HG03039 (cell line): ENCODE data around the gene PTK7.

ENCODE experiments used
- ATAC-seq: cut with Tn5 transposase; IDR thresholded peaks from one replicate; pipeline ENCODE4 v1.9.1; 2021; ENCODE audit warnings: mild to moderate bottlenecking, moderate library complexity; ENCODE audit not compliant: unreplicated experiment

Gene PTK7

GRCh38 chr6:43142101-43142500 is 66.0 kb downstream of the PTK7 start:
- ATAC-seq: no peak

DNA sequence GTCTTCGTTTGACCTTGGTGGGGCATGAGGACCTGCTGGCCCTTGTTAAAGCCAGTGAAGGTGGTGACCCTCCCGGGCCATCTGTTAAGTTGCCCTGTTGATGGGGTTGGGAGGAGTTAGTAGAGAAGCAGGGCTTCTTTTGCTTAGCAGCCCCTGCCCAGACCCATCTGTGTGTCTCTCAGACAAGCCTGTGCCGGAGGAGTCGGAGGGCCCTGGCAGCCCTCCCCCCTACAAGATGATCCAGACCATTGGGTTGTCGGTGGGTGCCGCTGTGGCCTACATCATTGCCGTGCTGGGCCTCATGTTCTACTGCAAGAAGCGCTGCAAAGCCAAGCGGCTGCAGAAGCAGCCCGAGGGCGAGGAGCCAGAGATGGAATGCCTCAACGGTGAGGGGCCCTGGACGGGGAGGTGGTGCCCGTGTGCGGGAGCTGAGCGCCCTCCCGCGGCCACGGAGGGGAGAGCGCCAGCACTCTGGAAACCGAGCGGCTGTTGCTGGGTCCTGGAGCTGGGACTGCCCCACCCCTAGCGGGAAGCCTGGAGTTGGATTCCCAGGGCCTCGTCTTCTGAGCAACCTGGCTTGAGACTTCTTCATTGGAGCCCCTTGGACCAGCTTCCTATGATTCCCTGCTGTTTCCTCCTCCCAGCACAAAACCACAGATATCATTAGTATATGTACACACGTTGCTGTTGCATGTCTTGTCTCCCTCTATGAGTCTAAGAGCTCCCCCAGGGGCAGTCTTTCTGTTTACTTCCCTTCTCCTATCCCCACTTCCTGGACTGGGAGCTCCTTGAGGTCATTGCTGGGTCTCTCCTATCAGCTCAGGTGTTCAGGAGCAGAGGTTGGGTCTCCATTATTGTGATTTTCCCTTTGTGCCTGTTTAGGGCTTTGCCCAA is 67.4 kb downstream of the PTK7 start:
- ATAC-seq: no peak

GRCh38 chr6:43144879-43145278 is 68.8 kb downstream of the PTK7 start:
- no peak for ATAC-seq

GRCh38 chr6:43146261-43146660 is 70.1 kb downstream of the PTK7 start:
- no peak for ATAC-seq

GRCh38 chr6:43146709-43147688 is 70.9 kb downstream of the PTK7 start:
- no peak for ATAC-seq

DNA sequence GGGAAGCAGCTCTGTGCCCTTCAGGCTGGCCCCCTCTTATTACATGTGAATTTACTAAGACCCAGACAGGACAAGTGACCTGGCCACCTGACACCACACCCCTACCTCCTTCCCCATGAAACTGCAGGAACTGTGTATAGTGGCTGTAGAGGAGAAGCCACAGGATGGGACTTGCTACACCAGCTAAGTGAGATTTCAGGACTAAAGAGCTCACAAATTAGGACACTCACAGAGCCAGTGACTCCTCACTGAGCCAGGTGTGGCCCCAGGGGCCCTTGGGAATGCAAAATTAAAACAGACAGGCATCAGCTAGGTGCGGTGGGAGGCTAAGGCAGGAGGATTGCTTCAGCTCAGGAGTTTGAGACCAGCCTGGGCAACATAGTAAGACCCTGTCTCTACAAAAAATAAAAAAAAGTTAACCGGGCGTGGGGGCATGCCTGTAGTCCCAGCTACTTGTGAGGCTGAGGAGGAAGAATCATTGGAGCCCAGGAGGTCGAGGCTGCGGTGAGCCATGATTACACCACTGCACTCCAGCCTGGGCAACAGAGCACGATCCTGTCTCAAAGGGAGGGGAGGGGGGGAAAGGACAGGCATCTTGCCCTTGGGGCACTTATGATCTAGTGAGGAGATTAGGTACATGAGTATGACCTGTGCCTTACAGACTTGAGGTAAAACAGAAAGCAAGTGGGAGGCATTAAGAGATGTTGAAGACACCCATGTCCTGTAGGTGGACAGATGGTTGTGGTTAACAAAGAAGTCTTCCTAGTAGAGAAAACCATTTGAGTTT is 71.8 kb downstream of the PTK7 start:
- no peak for ATAC-seq

- ATAC-seq: no peak
These were observed 73.2 kb downstream of the PTK7 start for GRCh38 chr6:43149265-43149664.

DNA sequence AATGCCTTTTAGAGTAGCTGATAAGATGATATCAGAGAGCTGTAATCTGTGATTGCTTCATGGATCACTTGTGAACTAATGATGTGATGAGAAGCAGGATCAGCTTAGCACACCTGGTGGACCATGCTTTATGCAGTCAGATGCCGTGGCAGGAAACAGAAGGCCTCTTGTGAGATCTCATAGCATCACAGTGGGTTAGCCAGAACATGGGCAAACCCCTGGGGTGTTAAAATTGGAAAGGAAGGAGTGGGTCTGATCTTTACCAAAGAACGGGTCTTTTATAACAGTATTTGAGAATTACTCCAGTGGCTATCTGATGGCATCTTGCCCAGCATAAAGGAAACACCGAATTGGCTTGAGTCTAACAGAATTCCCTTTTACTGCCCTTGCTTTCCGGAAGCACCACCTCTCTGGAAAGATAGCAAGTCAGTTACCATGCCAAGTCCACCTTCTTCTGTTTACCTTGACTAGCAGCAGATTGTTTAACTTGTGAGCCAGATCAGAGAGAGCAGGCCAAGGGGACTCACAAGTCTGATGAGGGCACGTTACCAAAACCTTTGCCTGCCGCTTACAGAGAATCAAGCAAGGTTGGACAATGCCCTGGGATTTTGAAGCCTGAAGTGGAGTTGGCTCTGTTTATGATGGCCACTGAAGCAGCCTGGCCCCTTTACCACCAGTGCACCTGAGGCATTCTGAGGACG is 74.1 kb downstream of the PTK7 start:
- ATAC-seq: no peak

DNA sequence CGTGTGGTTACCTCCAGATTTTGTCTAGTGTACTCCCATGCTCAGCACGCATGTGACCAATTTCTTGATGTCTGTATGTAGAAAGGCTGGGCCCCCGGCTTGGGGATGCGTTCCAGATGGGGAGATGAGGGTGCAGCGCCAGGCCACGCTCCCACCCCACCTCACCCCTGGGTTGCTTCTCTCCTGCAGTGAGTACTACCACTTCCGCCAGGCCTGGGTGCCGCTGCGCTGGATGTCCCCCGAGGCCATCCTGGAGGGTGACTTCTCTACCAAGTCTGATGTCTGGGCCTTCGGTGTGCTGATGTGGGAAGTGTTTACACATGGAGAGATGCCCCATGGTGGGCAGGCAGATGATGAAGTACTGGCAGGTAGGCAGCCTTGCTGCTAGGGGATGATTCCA is 83.5 kb downstream of the PTK7 start:
- ATAC-seq: no peak

GRCh38 chr6:43163899-43164298 is 87.8 kb downstream of the PTK7 start:
- no peak for ATAC-seq

GRCh38 chr6:43170417-43170930 is 94.4 kb downstream of the PTK7 start:
- no peak for ATAC-seq

DNA sequence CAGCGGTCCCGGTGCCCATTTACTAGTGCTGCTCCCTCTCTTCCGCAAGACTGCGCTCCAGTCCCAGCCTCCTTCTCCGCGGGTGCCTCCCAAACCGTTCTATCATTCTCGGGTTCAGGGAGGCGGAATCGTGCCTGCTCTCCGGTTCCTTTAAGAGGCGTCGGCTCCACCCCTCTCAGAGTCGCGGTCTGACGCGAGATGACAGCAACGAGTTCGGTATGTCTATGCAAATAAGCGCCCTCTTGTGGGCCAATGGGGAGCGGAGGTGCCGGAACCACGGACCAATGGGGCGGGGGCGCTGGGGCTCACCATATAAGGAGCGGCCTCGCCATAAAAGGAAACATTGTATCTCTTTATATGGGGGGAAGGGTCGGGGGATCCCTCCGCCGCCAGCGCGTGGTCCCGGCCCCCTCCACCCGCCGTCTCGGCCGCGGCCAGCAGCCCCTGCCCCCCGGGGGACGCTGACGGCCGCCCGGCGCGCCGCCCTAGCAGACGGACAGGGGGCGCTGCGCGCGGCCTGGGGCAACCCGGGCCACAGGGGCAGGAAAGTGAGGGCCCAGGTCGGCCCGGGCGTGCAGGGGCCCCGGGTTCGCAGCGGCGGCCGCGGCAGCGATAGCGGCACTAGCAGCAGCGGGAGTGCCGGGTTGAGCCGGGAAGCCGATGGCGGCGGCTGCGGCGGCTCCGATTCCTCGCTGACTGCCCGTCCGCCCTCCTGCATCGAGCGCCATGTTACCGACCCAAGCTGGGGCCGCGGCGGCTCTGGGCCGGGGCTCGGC is 95.0 kb downstream of the PTK7 start, which contains the start of gene SRF:
Gene SRF, plus strand, starts transcription at position 339 of the 776 bp plus-strand sequence. Its CDS starts 388 bp downstream, at position 727.
- peak; percentile 62 for ATAC-seq

- no peak for ATAC-seq
These were observed 95.6 kb downstream of the PTK7 start for GRCh38 chr6:43171707-43172103.

DNA sequence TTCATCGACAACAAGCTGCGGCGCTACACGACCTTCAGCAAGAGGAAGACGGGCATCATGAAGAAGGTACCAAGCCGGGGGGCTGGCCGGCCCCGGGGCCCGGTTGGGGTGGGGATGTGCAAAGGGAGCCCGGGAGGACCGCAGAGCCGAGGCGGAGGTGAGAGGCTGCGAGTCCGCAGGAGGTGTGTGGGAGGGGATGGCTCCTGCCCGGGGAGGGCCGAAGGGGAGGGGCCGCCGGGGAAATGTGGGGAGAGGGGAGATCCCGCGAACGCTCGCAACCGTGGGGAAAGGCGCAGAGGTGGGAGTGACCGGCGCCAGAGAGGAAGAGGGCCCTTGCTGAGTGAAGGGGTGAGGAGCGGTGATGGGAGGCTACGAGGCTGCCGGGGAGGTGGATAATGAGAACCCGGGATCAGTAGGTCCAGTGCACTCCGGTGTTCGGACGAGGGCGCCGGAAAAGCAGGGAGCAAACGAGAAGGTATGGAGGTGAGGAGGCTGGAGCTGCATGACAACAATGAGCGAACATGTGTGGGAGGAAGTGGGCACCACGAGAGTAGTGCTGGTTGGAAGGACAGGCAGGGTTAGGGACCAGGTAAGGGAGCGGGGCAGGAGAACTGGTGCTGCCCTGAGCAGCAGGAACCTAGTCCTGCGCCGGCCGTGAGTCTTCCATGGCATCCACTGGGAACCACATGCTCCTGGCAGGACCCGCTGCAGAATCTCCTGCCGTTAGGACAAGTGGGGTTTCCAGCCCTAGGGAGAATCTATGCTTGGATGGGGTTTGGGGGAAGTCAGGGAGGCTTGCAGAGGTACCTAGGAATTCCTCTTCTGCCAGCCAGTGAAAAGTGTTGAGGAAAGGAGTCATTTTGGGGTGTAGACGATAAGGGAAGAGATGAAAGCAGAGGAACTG is 96.2 kb downstream of the PTK7 start:
- no peak for ATAC-seq

- no peak for ATAC-seq
These were observed 97.6 kb downstream of the PTK7 start for GRCh38 chr6:43173591-43174262.

DNA sequence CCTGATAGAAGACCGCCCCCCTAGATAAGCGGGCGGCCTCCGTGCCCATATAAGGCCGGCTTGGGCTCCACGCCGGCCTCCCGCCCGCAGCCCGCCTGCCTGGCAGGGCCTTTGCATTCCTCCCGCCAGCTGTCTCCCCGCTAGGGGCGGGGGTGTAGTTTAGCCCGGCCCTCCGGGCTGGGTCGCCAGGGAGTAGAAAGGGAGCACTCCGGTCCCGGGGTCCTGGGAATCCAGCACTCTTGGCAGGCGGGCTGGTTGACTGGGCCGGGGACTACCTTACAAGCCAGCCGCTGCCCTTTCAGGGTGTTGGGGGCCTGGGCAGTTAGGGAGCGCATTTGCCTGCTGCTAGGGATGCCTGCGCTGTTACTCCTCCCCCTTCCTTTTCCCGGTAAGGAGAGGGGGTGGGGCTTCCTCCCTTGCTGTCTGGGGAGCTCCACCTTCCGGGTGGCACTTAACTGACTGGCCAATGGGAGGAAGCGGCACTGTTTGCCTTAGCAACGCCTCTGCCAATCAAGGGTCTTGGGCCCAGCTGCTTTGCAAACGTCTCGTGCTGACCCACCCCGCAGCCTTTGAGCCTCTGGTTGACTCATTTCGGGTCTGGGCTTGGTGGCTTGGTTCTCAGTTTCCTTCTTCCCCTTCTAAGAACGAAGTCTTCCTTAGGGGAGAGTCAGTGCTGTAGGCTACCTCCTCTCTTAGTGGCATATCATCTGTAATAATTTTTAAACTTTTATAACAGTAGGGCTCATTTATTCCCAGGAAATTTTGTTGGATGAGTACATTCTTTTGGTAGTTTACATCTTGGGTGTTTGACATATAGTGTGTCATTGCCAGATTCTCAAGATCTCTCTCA is 98.4 kb downstream of the PTK7 start:
- ATAC-seq: peak; percentile 55
